ENCODE measurements around the gene ADAMTS8. TPM values are rescaled to one million over a fixed set of nuclear protein-coding genes. Genes with fewer than 3 reads are reported as not detected.

The ADAMTS8 gene
- total and polyA plus RNA-seq, 2 donors (not counting 3 experiments of a cell fraction or from before 2014, with no cell fraction given) = not detected

DNA sequence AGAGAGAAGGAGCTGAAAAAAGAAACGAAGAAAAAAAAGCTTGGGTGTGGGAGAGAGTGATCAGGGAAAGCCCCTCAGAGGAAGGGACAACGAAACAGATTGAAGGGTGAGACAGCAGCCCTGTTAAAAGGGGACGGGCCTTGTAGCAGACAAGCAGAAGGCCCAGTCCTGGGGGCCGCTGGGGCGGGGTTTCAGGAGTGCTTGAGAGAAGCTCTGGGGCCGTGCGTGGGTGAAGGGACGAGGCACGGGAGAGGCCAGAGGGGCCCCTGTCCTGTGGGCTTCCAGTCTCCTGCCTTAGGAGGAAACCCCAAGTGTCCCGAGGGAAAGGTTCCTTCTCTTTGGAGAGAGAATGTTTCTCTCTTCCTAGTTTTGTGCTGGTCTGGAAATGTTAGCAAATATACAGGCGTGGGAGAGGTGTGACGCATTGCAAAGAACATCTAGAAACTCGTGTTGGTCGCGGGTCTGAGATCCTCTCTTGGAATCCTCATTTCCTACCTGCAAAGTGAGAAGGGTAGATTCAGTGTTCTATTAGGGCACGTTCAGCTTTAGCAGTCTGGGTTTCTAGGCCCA is 48.6 kb upstream of the ADAMTS8 start:
- no peak overlapping the region for H3K27ac ChIP-seq (ENCODE audit: insufficient read depth, low read depth, low read length)

DNA sequence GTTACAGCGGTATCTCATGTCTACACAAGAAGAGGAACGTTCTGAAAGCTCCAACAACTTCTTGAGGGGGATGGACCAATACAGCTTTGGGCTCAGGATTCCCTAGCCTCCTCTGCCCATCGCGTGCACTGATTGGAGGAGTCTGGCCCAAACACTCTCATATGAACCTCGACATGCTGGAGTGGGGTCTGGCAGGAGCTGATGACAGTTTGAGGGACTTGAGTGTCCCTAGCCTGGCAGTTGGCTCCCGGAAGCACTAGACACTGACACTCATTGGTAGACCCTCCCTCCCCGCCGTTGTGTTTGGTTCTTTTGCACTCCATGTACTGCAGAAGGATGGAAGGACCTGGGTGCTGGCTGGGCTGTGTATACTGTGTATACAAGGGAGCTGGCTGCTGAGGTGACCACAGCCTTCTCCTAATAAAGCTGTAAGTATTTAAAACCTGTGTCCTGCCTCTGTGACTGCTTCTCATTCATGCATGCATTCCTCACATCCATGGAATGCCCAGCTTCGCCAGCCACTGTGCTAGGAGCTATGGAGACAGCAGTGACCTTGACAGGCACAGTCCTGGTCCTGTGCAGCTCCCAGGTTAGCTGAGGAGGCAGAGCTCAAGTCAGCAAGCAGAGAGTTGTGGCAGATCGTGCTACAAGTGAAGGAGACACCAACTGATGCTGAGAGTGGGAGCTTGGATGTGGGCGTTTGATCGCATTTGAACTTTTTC is 48.0 kb upstream of the ADAMTS8 start:
- TF ChIP-seq, protein P1, sequence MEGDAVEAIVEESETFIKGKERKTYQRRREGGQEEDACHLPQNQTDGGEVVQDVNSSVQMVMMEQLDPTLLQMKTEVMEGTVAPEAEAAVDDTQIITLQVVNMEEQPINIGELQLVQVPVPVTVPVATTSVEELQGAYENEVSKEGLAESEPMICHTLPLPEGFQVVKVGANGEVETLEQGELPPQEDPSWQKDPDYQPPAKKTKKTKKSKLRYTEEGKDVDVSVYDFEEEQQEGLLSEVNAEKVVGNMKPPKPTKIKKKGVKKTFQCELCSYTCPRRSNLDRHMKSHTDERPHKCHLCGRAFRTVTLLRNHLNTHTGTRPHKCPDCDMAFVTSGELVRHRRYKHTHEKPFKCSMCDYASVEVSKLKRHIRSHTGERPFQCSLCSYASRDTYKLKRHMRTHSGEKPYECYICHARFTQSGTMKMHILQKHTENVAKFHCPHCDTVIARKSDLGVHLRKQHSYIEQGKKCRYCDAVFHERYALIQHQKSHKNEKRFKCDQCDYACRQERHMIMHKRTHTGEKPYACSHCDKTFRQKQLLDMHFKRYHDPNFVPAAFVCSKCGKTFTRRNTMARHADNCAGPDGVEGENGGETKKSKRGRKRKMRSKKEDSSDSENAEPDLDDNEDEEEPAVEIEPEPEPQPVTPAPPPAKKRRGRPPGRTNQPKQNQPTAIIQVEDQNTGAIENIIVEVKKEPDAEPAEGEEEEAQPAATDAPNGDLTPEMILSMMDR (IDR thresholded peaks at IDR 0.05; ENCODE audit: extremely low read depth in 1 of 2, insufficient read depth in 1 of 2, low read depth in 1 of 2, low read length in 2 of 2) = no peak
- no peak for TF ChIP-seq GATA2 (IDR thresholded peaks at IDR 0.05; ENCODE audit: insufficient read depth, insufficient read length, low read depth, low read length)
- TF ChIP-seq POLR2A (IDR thresholded peaks at IDR 0.05; ENCODE audit: low read depth, low read length) = no peak
- TF ChIP-seq EZH2 (IDR thresholded peaks at IDR 0.05; ENCODE audit: borderline replicate concordance, low read depth, low read length, severe bottlenecking) = no peak
- TF ChIP-seq POLR2AphosphoS5 (IDR thresholded peaks at IDR 0.05; ENCODE audit: insufficient read depth, low read depth, low read length) = no peak
- no peak for TF ChIP-seq JUN (IDR thresholded peaks at IDR 0.05; ENCODE audit: borderline replicate concordance, insufficient read depth, insufficient read length, low read depth)
- no peak for TF ChIP-seq FOS (IDR thresholded peaks at IDR 0.05; ENCODE audit: borderline replicate concordance, insufficient read depth, low read length)
- TF ChIP-seq MYC (IDR thresholded peaks at IDR 0.05; ENCODE audit: low read depth, low read length) = no peak
- Histone ChIP-seq H3K27me3 (ENCODE audit: control insufficient read depth in 2 of 2, insufficient read depth in 2 of 2, low read length in 2 of 2) (peaks cover 5 to 7% of the 10 kb centered on the region in 2 experiments), H2AFZ (ENCODE audit: low read depth, low read length) (no peak overlapping the region), H3K9me3 (replicated peaks; ENCODE audit: control insufficient read depth, insufficient read depth, low read length) (no peaks in the 10 kb centered on the region), H3K4me2 (ENCODE audit: insufficient read depth, low read length) (no peak overlapping the region), H3K79me2 (ENCODE audit: control insufficient read depth, insufficient read depth, low read length) (no peaks in the 10 kb centered on the region), H3K9me1 (replicated peaks; ENCODE audit: control insufficient read depth, extremely low read depth, insufficient read depth, low read length) (no peaks in the 10 kb centered on the region), H3K4me1 (ENCODE audit: control insufficient read depth, extremely low read depth, insufficient read depth, low read length) (peaks cover 28% of the 10 kb centered on the region), H3K36me3 (ENCODE audit: control insufficient read depth in 2 of 2, extremely low read depth in 1 of 2, insufficient read depth in 2 of 2, low read length in 2 of 2) (no peaks in the 10 kb centered on the region), H4K20me1 (replicated peaks; ENCODE audit: control insufficient read depth, extremely low read depth, insufficient read depth, low read length) (no peaks in the 10 kb centered on the region), H3K9ac (replicated peaks; ENCODE audit: extremely low read depth, insufficient read depth, low read length) (no peak overlapping the region), H3K27ac (ENCODE audit: insufficient read depth, low read depth, low read length) (no peak overlapping the region), H3K4me3 (replicated peaks in 1 of 3; ENCODE audit: insufficient read depth in 1 of 3, low read depth in 1 of 3, low read length in 3 of 3) (no peak overlapping the region)
- dilution Hi-C loops (cut with MboI; ENCODE audit: extremely low pct_ligation_motif_present, low sequenced_read_pairs) (no loop called here), intact Hi-C loops (cut with micrococcal nuclease) (no loop called here)
- no peak for FAIRE-seq
- no TSS peak for BruUV-seq (replicated peaks)
- no peak for DNase-seq (ENCODE audit: low read depth, low spot score)
- ChIA-PET POLR2A (no interaction called here), CTCF (no interaction called here)

More for the DNA sequence above, 48.6 kb upstream of the ADAMTS8 start:
- Histone ChIP-seq H3K9me1 (replicated peaks; ENCODE audit: control insufficient read depth, extremely low read depth, insufficient read depth, low read length) (no peaks in the 10 kb centered on the region), H3K36me3 (ENCODE audit: control insufficient read depth in 2 of 2, extremely low read depth in 1 of 2, insufficient read depth in 2 of 2, low read length in 2 of 2) (no peaks in the 10 kb centered on the region), H3K9ac (replicated peaks; ENCODE audit: extremely low read depth, insufficient read depth, low read length) (no peak overlapping the region), H3K9me3 (replicated peaks; ENCODE audit: control insufficient read depth, insufficient read depth, low read length) (no peaks in the 10 kb centered on the region), H3K4me1 (ENCODE audit: control insufficient read depth, extremely low read depth, insufficient read depth, low read length) (peaks cover 28% of the 10 kb centered on the region), H4K20me1 (replicated peaks; ENCODE audit: control insufficient read depth, extremely low read depth, insufficient read depth, low read length) (no peaks in the 10 kb centered on the region), H3K4me3 (replicated peaks in 1 of 3; ENCODE audit: insufficient read depth in 1 of 3, low read depth in 1 of 3, low read length in 3 of 3) (no peak overlapping the region), H2AFZ (ENCODE audit: low read depth, low read length) (no peak overlapping the region), H3K79me2 (ENCODE audit: control insufficient read depth, insufficient read depth, low read length) (no peaks in the 10 kb centered on the region), H3K4me2 (ENCODE audit: insufficient read depth, low read length) (no peak overlapping the region), H3K27me3 (ENCODE audit: control insufficient read depth in 2 of 2, insufficient read depth in 2 of 2, low read length in 2 of 2) (peaks cover 7 to 13% of the 10 kb centered on the region in 2 experiments)
- FAIRE-seq = no peak
- no TSS peak for BruUV-seq (replicated peaks)
- CTCF ChIA-PET = interaction anchor here (1.3 kb wide), 1 partner anchor 385 kb away, joined by 3 read pairs; no protein-coding TSS in a partner anchor
- no peak for TF ChIP-seq FOS (IDR thresholded peaks at IDR 0.05; ENCODE audit: borderline replicate concordance, insufficient read depth, low read length)
- TF ChIP-seq, protein P2, sequence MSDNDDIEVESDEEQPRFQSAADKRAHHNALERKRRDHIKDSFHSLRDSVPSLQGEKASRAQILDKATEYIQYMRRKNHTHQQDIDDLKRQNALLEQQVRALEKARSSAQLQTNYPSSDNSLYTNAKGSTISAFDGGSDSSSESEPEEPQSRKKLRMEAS (IDR thresholded peaks at IDR 0.05; ENCODE audit: insufficient read depth, insufficient read length) = no peak
- TF ChIP-seq POLR2AphosphoS5 (IDR thresholded peaks at IDR 0.05; ENCODE audit: insufficient read depth, low read depth, low read length) = no peak
- TF ChIP-seq GATA2 (IDR thresholded peaks at IDR 0.05; ENCODE audit: insufficient read depth, insufficient read length, low read depth, low read length) = no peak
- no peak for DNase-seq (ENCODE audit: low read depth, low spot score)
- dilution Hi-C loops (cut with MboI; ENCODE audit: extremely low pct_ligation_motif_present, low sequenced_read_pairs) (no loop called here), intact Hi-C loops (cut with micrococcal nuclease) (no loop called here)
- POLR2A ChIA-PET = no interaction called here

Data from endothelial cell of umbilical vein (primary cell).